Activated CD4-positive, alpha-beta T cell treated with anti-CD3 and anti-CD28 coated beads, Interleukin-2, amount 10 ng/mL, durations not matched to agents 24 days and 14 days (primary cell): ENCODE data around the gene PKDREJ. TPM values are rescaled to one million over a fixed set of nuclear protein-coding genes. Genes with fewer than 3 reads are reported as not detected.

Experiments
- DNase-seq: peaks from one replicate; pipeline ENCODE4 v3.0.0; 2022
- H3K27ac Mint-ChIP-seq: one replicate; pipeline ENCODE4 v1.8.0; 2022; ENCODE audit warnings: mild to moderate bottlenecking, mixed read lengths
- H3K27me3 Mint-ChIP-seq: one replicate; pipeline ENCODE4 v1.8.0; 2022; ENCODE audit warnings: mixed read lengths
- H3K36me3 Mint-ChIP-seq: one replicate; pipeline ENCODE4 v1.8.0; 2022; ENCODE audit warnings: low read depth, mild to moderate bottlenecking, mixed read lengths
- H3K4me1 Mint-ChIP-seq: one replicate; pipeline ENCODE4 v1.8.0; 2021; ENCODE audit warnings: mixed read lengths
- H3K4me3 Mint-ChIP-seq: one replicate; pipeline ENCODE4 v1.8.0; 2022; ENCODE audit warnings: mild to moderate bottlenecking, moderate library complexity, mixed read lengths
- H3K9me3 Mint-ChIP-seq: one replicate; pipeline ENCODE4 v1.8.0; 2021; ENCODE audit warnings: mixed read lengths
- intact Hi-C: fragments of 100-400 bp; cut with micrococcal nuclease; formaldehyde crosslinking; loops from one replicate; pipeline ENCODE4 v1.15.1; 2023
- total RNA-seq: library from RNA; stranded (reverse); gene quantifications from 2 replicates; pipeline ENCODE4 v1.2.3, GENCODE V29; 2022

Gene PKDREJ
- total RNA-seq, 1 donor from 2014 or later = not detected

DNA sequence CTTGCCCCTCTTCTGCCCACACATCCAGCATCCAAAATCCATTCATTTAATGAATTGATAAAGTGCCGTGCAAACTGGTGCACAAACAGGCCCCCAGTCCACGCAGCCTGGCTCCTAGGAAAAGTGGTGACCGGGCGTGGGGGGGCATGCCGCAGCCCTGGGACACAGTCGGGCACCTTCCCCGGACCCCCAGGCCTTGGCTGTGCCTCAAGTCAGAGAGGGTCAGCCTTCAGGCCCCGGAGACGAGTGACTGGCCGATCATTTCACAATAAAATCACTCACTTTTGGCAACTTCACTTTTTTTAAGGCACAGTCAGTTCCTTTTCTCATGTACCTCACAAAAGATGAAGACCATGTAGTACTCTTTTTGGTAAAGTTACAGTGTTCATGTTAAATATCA is 21.1 kb downstream of the PKDREJ start:
- no peaks in the 10 kb centered on the region for H3K27me3 Mint-ChIP-seq
- H3K27ac Mint-ChIP-seq = no peak overlapping the region
- intact Hi-C loops = no loop called here
- no peak for DNase-seq
- H3K4me3 Mint-ChIP-seq = no peak overlapping the region
- H3K4me1 Mint-ChIP-seq = peaks cover 17% of the 10 kb centered on the region
- H3K9me3 Mint-ChIP-seq = no peaks in the 10 kb centered on the region
- peaks cover 23% of the 10 kb centered on the region for H3K36me3 Mint-ChIP-seq

DNA sequence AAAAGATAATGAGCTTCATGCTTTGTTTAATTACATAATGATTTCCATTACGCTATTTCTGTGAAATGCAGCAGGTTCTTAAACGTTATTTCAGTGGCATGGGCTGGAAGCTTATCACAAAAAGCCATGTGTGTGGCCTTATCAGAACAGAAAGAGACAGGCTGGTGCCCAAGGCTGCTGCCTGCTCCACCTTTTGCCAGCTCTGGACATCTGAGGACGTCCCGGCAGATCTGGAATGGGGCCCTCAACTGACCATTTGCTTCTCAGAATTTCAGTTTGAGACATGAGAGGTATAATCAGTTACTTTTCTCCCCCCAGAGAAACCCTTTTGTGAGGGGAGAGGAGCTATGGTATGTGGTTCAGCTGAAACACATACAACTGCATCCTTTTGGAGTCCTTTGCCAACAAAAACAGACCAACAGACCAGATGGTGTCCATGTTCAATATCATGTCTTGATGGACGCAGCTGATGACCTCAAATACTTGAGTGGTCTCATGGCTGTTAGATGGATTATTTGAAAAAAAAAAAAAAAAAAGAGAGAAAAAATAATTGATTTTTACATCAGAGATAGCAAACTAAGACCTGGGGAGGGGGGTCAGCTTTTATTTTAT is 21.6 kb downstream of the PKDREJ start:
- no peaks in the 10 kb centered on the region for H3K9me3 Mint-ChIP-seq
- intact Hi-C loops = no loop called here
- no peak overlapping the region for H3K27ac Mint-ChIP-seq
- peaks cover 17% of the 10 kb centered on the region for H3K4me1 Mint-ChIP-seq
- DNase-seq = no peak
- H3K36me3 Mint-ChIP-seq = peaks cover 23% of the 10 kb centered on the region
- no peaks in the 10 kb centered on the region for H3K27me3 Mint-ChIP-seq
- no peak overlapping the region for H3K4me3 Mint-ChIP-seq

GRCh38 chr22:46240907-46241306 is 22.2 kb downstream of the PKDREJ start:
- peaks cover 21% of the 10 kb centered on the region for H3K36me3 Mint-ChIP-seq
- peaks cover 14% of the 10 kb centered on the region for H3K4me1 Mint-ChIP-seq
- no peaks in the 10 kb centered on the region for H3K27me3 Mint-ChIP-seq
- H3K4me3 Mint-ChIP-seq = no peak overlapping the region
- DNase-seq = no peak
- no peaks in the 10 kb centered on the region for H3K9me3 Mint-ChIP-seq
- no peak overlapping the region for H3K27ac Mint-ChIP-seq
- intact Hi-C loops = no loop called here

DNA sequence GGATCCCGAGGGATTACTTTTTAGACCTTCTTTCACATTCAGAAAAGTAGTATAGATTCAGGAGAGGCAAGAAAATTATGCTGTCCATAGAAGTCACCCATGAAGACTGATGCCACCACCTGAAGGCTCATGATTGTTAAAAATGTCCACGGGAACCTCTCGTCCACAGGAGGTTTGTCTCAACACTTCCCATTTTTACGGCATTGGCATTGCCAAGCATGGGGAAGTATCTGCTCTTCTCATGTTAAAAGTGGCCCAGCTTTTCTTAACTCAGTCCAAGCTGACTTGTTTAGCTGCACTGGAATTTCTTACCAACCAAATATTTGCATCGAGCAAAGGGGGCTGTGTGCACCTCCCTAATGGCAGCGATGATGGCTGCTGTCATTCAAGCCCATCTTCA is 22.6 kb downstream of the PKDREJ start:
- no peaks in the 10 kb centered on the region for H3K9me3 Mint-ChIP-seq
- DNase-seq = no peak
- H3K36me3 Mint-ChIP-seq = peaks cover 20% of the 10 kb centered on the region
- H3K27ac Mint-ChIP-seq = no peak overlapping the region
- intact Hi-C loops = no loop called here
- no peaks in the 10 kb centered on the region for H3K27me3 Mint-ChIP-seq
- peaks cover 14% of the 10 kb centered on the region for H3K4me1 Mint-ChIP-seq
- no peak overlapping the region for H3K4me3 Mint-ChIP-seq

GRCh38 chr22:46240073-46240472 is 23.1 kb downstream of the PKDREJ start:
- Mint-ChIP-seq H3K9me3 (no peaks in the 10 kb centered on the region), H3K4me1 (peaks cover 14% of the 10 kb centered on the region), H3K27ac (no peak overlapping the region), H3K4me3 (no peak overlapping the region), H3K36me3 (peaks cover 22% of the 10 kb centered on the region), H3K27me3 (no peaks in the 10 kb centered on the region)
- no peak for DNase-seq
- intact Hi-C loops = no loop called here

- Mint-ChIP-seq H3K27me3 (no peaks in the 10 kb centered on the region), H3K9me3 (no peaks in the 10 kb centered on the region), H3K36me3 (peaks cover 22% of the 10 kb centered on the region), H3K27ac (peak overlapping the region; percentile 57), H3K4me3 (peak overlapping the region; percentile 1), H3K4me1 (peaks cover 14% of the 10 kb centered on the region)
- intact Hi-C loops = no loop called here
- DNase-seq = peak; percentile 71
Observed at GRCh38 chr22:46239261-46240048, 23.7 kb downstream of the PKDREJ start.

- Mint-ChIP-seq H3K4me3 (no peak overlapping the region), H3K36me3 (peaks cover 17% of the 10 kb centered on the region), H3K4me1 (peaks cover 14% of the 10 kb centered on the region), H3K27me3 (no peaks in the 10 kb centered on the region), H3K9me3 (no peaks in the 10 kb centered on the region), H3K27ac (no peak overlapping the region)
- intact Hi-C loops = no loop called here
- no peak for DNase-seq
Observed at GRCh38 chr22:46238541-46238940, 24.6 kb downstream of the PKDREJ start.

- no peaks in the 10 kb centered on the region for H3K9me3 Mint-ChIP-seq
- no peak overlapping the region for H3K27ac Mint-ChIP-seq
- intact Hi-C loops = no loop called here
- no peak for DNase-seq
- H3K4me1 Mint-ChIP-seq = peaks cover 14% of the 10 kb centered on the region
- H3K36me3 Mint-ChIP-seq = peaks cover 15% of the 10 kb centered on the region
- no peak overlapping the region for H3K4me3 Mint-ChIP-seq
- H3K27me3 Mint-ChIP-seq = no peaks in the 10 kb centered on the region
Observed at GRCh38 chr22:46237453-46238124, 25.6 kb downstream of the PKDREJ start.

GRCh38 chr22:46234969-46235368 is 28.2 kb downstream of the PKDREJ start:
- no peaks in the 10 kb centered on the region for H3K9me3 Mint-ChIP-seq
- intact Hi-C loops = no loop called here
- peaks cover 11% of the 10 kb centered on the region for H3K36me3 Mint-ChIP-seq
- no peaks in the 10 kb centered on the region for H3K27me3 Mint-ChIP-seq
- H3K4me3 Mint-ChIP-seq = no peak overlapping the region
- H3K4me1 Mint-ChIP-seq = peaks cover 6% of the 10 kb centered on the region
- H3K27ac Mint-ChIP-seq = no peak overlapping the region
- no peak for DNase-seq

DNA sequence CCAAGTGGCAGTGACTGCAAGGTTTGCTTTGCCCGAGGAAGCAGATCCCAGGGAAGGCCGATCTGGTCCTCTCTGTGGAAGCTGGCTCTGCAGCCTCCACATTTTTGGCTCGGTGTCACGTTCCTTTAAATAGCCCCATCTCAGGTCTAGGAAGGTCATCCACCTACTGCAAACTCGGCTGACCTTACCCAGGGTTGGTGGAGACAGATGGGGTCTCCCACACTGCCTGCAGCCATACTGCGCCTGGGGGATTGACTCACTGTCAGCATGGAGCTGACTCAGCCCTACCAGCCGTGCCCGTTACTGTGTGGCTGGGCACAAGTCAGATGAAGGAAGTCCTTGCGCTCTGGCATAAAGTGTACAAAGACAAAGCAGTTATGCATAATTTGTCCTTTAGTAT is 29.9 kb downstream of the PKDREJ start:
- intact Hi-C loops = no loop called here
- no peak overlapping the region for H3K4me3 Mint-ChIP-seq

GRCh38 chr22:46230262-46230901 is 32.8 kb downstream of the PKDREJ start:
- Mint-ChIP-seq H3K4me1 (no peaks in the 10 kb centered on the region), H3K36me3 (peaks cover 8% of the 10 kb centered on the region), H3K27ac (no peak overlapping the region), H3K4me3 (no peak overlapping the region), H3K27me3 (no peaks in the 10 kb centered on the region), H3K9me3 (peaks cover 4% of the 10 kb centered on the region)
- DNase-seq = no peak
- intact Hi-C loops = no loop called here

More for the DNA sequence above, 29.9 kb downstream of the PKDREJ start:
- H3K9me3 Mint-ChIP-seq = no peaks in the 10 kb centered on the region
- no peaks in the 10 kb centered on the region for H3K4me1 Mint-ChIP-seq
- peaks cover 8% of the 10 kb centered on the region for H3K36me3 Mint-ChIP-seq
- H3K27me3 Mint-ChIP-seq = no peaks in the 10 kb centered on the region
- no peak for DNase-seq
- no peak overlapping the region for H3K27ac Mint-ChIP-seq

GRCh38 chr22:46229701-46230100 is 33.4 kb downstream of the PKDREJ start:
- peaks cover 4% of the 10 kb centered on the region for H3K9me3 Mint-ChIP-seq
- intact Hi-C loops = no loop called here
- no peak overlapping the region for H3K27ac Mint-ChIP-seq
- peaks cover 10% of the 10 kb centered on the region for H3K36me3 Mint-ChIP-seq
- H3K4me1 Mint-ChIP-seq = no peaks in the 10 kb centered on the region
- H3K27me3 Mint-ChIP-seq = no peaks in the 10 kb centered on the region
- no peak overlapping the region for H3K4me3 Mint-ChIP-seq
- DNase-seq = no peak

DNA sequence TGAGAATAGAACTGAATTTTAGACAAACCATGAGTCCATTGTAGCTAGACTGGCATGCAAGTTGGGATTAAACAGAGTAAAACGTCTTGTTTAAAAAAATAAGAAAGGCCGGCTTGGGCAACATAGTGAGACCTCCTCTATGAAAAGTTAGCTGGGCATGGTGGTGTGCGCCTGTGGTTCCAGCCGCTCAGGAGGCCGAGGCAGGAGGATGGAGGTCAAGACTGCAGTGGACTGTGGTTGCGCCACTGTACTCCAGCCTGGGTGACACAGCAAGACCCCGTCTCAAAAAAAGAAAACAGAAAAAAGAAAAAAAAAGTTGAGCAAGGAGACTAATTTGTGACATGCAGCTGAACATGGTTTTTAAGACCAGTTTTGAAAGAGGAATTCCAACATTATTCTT is 36.6 kb downstream of the PKDREJ start:
- Mint-ChIP-seq H3K27ac (no peak overlapping the region), H3K4me1 (no peaks in the 10 kb centered on the region), H3K4me3 (no peak overlapping the region), H3K36me3 (peaks cover 16% of the 10 kb centered on the region), H3K9me3 (peaks cover 4% of the 10 kb centered on the region), H3K27me3 (no peaks in the 10 kb centered on the region)
- DNase-seq = no peak
- intact Hi-C loops = no loop called here

GRCh38 chr22:46225631-46226030 is 37.5 kb downstream of the PKDREJ start:
- Mint-ChIP-seq H3K27me3 (no peaks in the 10 kb centered on the region), H3K4me3 (no peak overlapping the region), H3K9me3 (peaks cover 4% of the 10 kb centered on the region), H3K36me3 (peaks cover 24% of the 10 kb centered on the region), H3K4me1 (peaks cover 6% of the 10 kb centered on the region), H3K27ac (no peak overlapping the region)
- intact Hi-C loops = no loop called here
- DNase-seq = no peak
